Tibial nerve (tissue), 4 donors: ENCODE results near the gene MPPED1. TPM values are rescaled to one million over a fixed set of nuclear protein-coding genes. Genes with fewer than 3 reads are reported as not detected.

Experiments used
- DNase-seq, 2 donors: peaks; one replicate each; pipeline ENCODE4 v3.0.0-alpha.2; 2019; ENCODE audit warnings: low spot score in 2 of 2
- H3K27ac ChIP-seq, 4 donors: fragments of 200-600 bp; sonication (generic) in 3 of 4; one replicate each; pipeline ENCODE4 v1.5.1; 2017 to 2019; ENCODE audit warnings: mild to moderate bottlenecking in 1 of 4
- H3K27me3 ChIP-seq, 2 donors: fragments of 200-600 bp; sonication (generic) in 1 of 2; one replicate each; pipeline versions ENCODE4 v1.5.1 to v1.6.0; 2017 to 2019
- H3K36me3 ChIP-seq, 3 donors: fragments of 200-600 bp; sonication (generic); one replicate each; pipeline ENCODE4 v1.5.1; 2018 to 2019
- H3K4me1 ChIP-seq, 4 donors: fragments of 200-600 bp; sonication (generic) in 3 of 4; one replicate each; pipeline ENCODE4 v1.5.1; 2017 to 2019
- H3K4me3 ChIP-seq, 4 donors: fragments of 200-600 bp; sonication (generic) in 3 of 4; one replicate each; pipeline ENCODE4 v1.5.1; 2017 to 2019; ENCODE audit warnings: mild to moderate bottlenecking in 1 of 4, moderate library complexity in 1 of 4
- H3K9me3 ChIP-seq, 4 donors: fragments of 200-600 bp; sonication (generic) in 3 of 4; one replicate each; pipeline ENCODE4 v1.5.1; 2017 to 2019
- EP300 ChIP-seq, 2 donors: sonication (generic); formaldehyde crosslinking; IDR thresholded peaks; one replicate each; pipeline ENCODE4 v1.6.1; 2017; ENCODE audit warnings: antibody characterized with exemption in 2 of 2, mild to moderate bottlenecking in 1 of 2
- POLR2A ChIP-seq, 2 donors: fragments of 450-650 bp; IDR thresholded peaks; one replicate each; pipeline ENCODE4 v1.6.1; 2017; ENCODE audit warnings: antibody characterized with exemption in 2 of 2, mild to moderate bottlenecking in 2 of 2, moderate library complexity in 2 of 2
- WGBS, 2 donors: methylation state at CpG; one replicate each; pipeline ENCODE4 v1.1.5; 2018; 5-methylcytosine and 5-hydroxymethylcytosine counted together
- total RNA-seq, 4 donors: library from RNA; depleted of rRNA; stranded (reverse); fragments of >200 nt; gene quantifications; one replicate each; pipeline ENCODE4 v1.1.0, GENCODE V29; 2016
- TF ChIP-seq, protein P1 (sequence below), 5 experiments: fragments of 200-600 bp in 3 of 5; fragments of 450-650 bp in 2 of 5; sonication (generic) in 3 of 5; IDR thresholded peaks; one replicate each; pipeline ENCODE4 v1.5.1; 2016 to 2019; ENCODE audit warnings: antibody characterized with exemption in 5 of 5, mild to moderate bottlenecking in 3 of 5, moderate library complexity in 2 of 5

The MPPED1 gene
- total RNA-seq, 4 donors from 2014 or later = 1.2 to 2.4 (median 1.8) TPM

GRCh38 chr22:43428005-43428485, 16.2 kb downstream of the MPPED1 start:
- Histone ChIP-seq H3K4me1 (no peaks in the 10 kb centered on the region), H3K9me3 (no peaks in the 10 kb centered on the region), H3K27ac (no peak overlapping the region), H3K4me3 (no peak overlapping the region), H3K36me3 (no peaks in the 10 kb centered on the region), H3K27me3 (peaks cover 0 to 24% of the 10 kb centered on the region in 2 donors)
- WGBS, 2 donors = 76 to 81% methylated on average over 9 to 10 of the region's 10 CpGs
- no peak for TF ChIP-seq POLR2A (IDR thresholded peaks at IDR 0.05)
- TF ChIP-seq EP300 (IDR thresholded peaks at IDR 0.05) = no peak
- TF ChIP-seq, protein P1, sequence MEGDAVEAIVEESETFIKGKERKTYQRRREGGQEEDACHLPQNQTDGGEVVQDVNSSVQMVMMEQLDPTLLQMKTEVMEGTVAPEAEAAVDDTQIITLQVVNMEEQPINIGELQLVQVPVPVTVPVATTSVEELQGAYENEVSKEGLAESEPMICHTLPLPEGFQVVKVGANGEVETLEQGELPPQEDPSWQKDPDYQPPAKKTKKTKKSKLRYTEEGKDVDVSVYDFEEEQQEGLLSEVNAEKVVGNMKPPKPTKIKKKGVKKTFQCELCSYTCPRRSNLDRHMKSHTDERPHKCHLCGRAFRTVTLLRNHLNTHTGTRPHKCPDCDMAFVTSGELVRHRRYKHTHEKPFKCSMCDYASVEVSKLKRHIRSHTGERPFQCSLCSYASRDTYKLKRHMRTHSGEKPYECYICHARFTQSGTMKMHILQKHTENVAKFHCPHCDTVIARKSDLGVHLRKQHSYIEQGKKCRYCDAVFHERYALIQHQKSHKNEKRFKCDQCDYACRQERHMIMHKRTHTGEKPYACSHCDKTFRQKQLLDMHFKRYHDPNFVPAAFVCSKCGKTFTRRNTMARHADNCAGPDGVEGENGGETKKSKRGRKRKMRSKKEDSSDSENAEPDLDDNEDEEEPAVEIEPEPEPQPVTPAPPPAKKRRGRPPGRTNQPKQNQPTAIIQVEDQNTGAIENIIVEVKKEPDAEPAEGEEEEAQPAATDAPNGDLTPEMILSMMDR (IDR thresholded peaks at IDR 0.05) = no peak
- DNase-seq = no peak

- no peak for DNase-seq
- peaks cover 0 to 24% of the 10 kb centered on the region in 2 donors for H3K27me3 ChIP-seq
- H3K4me1 ChIP-seq = no peaks in the 10 kb centered on the region
- no peak overlapping the region for H3K27ac ChIP-seq
- H3K9me3 ChIP-seq = no peaks in the 10 kb centered on the region
- WGBS, 2 donors = 82 to 84% methylated on average over 8 to 9 of the region's 9 CpGs
- H3K4me3 ChIP-seq = no peak overlapping the region
- no peak for TF ChIP-seq EP300 (IDR thresholded peaks at IDR 0.05)
- no peak for TF ChIP-seq POLR2A (IDR thresholded peaks at IDR 0.05)
- TF ChIP-seq, protein P1 (IDR thresholded peaks at IDR 0.05) = no peak
- H3K36me3 ChIP-seq = no peaks in the 10 kb centered on the region
These were observed 16.7 kb downstream of the MPPED1 start for GRCh38 chr22:43428521-43428920.

- peaks cover 0 to 24% of the 10 kb centered on the region in 2 donors for H3K27me3 ChIP-seq
- WGBS, 2 donors = 87 to 95% methylated on average over 5 of the region's 5 CpGs
- no peak overlapping the region for H3K27ac ChIP-seq
- DNase-seq = no peak
- TF ChIP-seq EP300 (IDR thresholded peaks at IDR 0.05) (no peak), POLR2A (IDR thresholded peaks at IDR 0.05) (no peak)
- TF ChIP-seq, protein P1 (IDR thresholded peaks at IDR 0.05) = no peak
- H3K36me3 ChIP-seq = no peaks in the 10 kb centered on the region
- no peak overlapping the region for H3K4me3 ChIP-seq
- no peaks in the 10 kb centered on the region for H3K4me1 ChIP-seq
- H3K9me3 ChIP-seq = no peaks in the 10 kb centered on the region
These were observed 17.6 kb downstream of the MPPED1 start for GRCh38 chr22:43429426-43429825.

DNA sequence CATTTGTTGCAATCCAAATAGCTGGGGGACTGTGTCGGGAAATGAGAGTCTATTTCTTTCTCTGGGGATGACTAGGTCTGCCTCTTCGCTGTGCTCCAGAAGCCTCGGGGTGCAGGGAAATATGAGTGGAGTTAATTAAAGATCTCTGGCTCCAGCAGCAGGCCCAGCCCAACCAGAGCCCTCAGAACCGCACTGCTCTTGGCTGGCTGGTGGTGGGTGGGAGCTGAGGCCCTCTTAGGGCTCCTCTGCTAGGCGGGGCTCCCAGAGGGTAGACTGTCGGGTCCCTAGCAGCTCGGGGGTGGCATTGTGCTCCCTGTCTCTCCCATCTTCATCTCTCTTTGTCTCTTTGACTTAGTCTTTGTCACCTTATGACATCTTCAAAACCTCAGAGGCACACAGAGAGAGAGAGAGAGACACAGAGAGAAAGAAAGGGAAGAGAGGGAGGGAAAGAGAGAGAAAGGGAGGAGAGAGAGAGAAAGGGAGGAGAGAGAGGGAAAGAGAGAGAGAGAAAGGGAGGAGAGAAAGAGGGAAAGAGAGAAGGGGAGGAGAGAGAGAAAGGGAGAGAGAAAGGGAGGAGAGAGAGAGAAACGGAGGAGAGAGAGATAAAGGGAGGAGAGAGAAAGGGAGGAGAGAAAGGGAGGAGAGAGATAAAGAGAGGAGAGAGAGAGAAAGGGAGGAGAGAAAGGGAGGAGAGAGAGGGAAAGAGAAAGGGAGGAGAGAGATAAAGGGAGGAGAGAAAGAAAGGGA, 20.2 kb downstream of the MPPED1 start:
- 25 to 39% methylated on average over 8 of the region's 8 CpGs for WGBS, 2 donors
- Histone ChIP-seq H3K36me3 (no peaks in the 10 kb centered on the region), H3K27me3 (peaks cover 0 to 33% of the 10 kb centered on the region in 2 donors), H3K4me1 (no peaks in the 10 kb centered on the region), H3K9me3 (no peaks in the 10 kb centered on the region), H3K4me3 (no peak overlapping the region), H3K27ac (no peak overlapping the region)
- no peak for DNase-seq
- TF ChIP-seq EP300 (IDR thresholded peaks at IDR 0.05) = no peak
- TF ChIP-seq, protein P1 (IDR thresholded peaks at IDR 0.05) = no peak

DNA sequence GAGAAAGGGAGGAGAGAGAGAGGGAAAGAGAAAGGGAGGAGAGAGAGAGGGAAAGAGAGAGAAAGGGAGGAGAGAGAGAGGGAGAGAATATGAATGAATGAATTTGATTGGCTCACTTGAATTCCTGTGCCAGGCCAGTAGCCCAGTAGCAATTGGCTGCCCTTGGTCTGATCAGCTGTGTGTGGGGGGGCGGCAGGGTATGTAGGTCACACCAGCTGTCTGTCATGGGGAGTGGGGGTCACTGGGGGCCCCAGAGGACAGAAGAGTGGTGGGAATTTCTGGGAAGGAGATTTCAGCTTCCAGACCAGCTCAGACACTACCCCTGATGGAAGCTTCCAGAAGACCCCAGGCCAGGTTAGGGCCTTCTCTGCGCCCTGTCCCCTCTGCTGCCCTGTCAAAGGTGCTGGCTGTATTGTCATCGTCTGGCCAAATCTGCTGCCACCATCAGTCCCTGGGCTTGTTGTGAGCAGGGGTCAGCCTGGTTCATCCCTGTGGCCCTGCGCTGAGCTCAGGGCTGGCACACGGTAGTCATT, 21.1 kb downstream of the MPPED1 start:
- no peaks in the 10 kb centered on the region for H3K4me1 ChIP-seq
- H3K27me3 ChIP-seq = peaks cover 0 to 29% of the 10 kb centered on the region in 2 donors
- no peak for TF ChIP-seq EP300 (IDR thresholded peaks at IDR 0.05)
- TF ChIP-seq, protein P1 (IDR thresholded peaks at IDR 0.05) = no peak
- TF ChIP-seq POLR2A (IDR thresholded peaks at IDR 0.05) = no peak
- no peak overlapping the region for H3K27ac ChIP-seq
- WGBS, 2 donors = 74 to 77% methylated on average over 3 to 5 of the region's 5 CpGs
- DNase-seq = no peak
- no peaks in the 10 kb centered on the region for H3K36me3 ChIP-seq
- H3K4me3 ChIP-seq = no peak overlapping the region
- no peaks in the 10 kb centered on the region for H3K9me3 ChIP-seq
